ENCODE data around the gene MITF.
A peak's percentile ranks its signal among the peaks of the same experiment; 100 is the strongest.

The MITF gene

GRCh38 chr3:69838217-69838616 lies 99.0 kb downstream of the MITF start:
- DNase-seq (ENCODE audit: extremely low read depth, low read depth): peak; percentile 94
- no peak overlapping the region for H3K4me3 ChIP-seq (replicated peaks; ENCODE audit: low read depth, low read length)
- TF ChIP-seq, protein P1, sequence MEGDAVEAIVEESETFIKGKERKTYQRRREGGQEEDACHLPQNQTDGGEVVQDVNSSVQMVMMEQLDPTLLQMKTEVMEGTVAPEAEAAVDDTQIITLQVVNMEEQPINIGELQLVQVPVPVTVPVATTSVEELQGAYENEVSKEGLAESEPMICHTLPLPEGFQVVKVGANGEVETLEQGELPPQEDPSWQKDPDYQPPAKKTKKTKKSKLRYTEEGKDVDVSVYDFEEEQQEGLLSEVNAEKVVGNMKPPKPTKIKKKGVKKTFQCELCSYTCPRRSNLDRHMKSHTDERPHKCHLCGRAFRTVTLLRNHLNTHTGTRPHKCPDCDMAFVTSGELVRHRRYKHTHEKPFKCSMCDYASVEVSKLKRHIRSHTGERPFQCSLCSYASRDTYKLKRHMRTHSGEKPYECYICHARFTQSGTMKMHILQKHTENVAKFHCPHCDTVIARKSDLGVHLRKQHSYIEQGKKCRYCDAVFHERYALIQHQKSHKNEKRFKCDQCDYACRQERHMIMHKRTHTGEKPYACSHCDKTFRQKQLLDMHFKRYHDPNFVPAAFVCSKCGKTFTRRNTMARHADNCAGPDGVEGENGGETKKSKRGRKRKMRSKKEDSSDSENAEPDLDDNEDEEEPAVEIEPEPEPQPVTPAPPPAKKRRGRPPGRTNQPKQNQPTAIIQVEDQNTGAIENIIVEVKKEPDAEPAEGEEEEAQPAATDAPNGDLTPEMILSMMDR (IDR thresholded peaks at IDR 0.05; ENCODE audit: low read depth, low read length, missing control alignments): no peak

GRCh38 chr3:69838696-69839515 lies 99.6 kb downstream of the MITF start:
- TF ChIP-seq, protein P1 (IDR thresholded peaks at IDR 0.05; ENCODE audit: low read depth, low read length, missing control alignments): no peak
- no peak for DNase-seq (ENCODE audit: extremely low read depth, low read depth)
- no peak overlapping the region for H3K4me3 ChIP-seq (replicated peaks; ENCODE audit: low read depth, low read length)

DNA sequence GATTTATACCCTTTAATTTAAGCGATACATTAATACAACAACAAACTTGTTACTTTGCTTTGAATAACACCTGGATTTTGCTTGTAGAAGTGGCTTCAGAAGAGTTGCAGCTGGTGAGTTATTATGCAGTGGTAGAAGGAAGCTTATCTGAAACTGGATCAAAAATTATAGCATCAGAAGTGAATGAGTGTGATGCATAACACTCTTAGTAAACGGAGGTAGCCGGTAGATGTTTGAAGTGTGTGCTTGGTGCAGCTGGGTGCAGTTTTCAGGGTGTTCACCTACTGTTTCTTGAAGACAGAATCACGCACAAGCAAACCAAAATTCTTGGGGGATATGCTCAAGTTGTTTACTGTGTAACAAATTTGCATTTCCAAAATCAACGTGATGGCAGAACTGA lies 103.1 kb downstream of the MITF start:
- no peak for DNase-seq (ENCODE audit: extremely low read depth, low read depth)
- H3K4me3 ChIP-seq (replicated peaks; ENCODE audit: low read depth, low read length): no peak overlapping the region
- TF ChIP-seq, protein P1 (IDR thresholded peaks at IDR 0.05; ENCODE audit: low read depth, low read length, missing control alignments): no peak

- H3K4me3 ChIP-seq (replicated peaks; ENCODE audit: low read depth, low read length): no peak overlapping the region
- TF ChIP-seq, protein P1 (IDR thresholded peaks at IDR 0.05; ENCODE audit: low read depth, low read length, missing control alignments): no peak
- DNase-seq (ENCODE audit: extremely low read depth, low read depth): no peak
These were observed 103.5 kb downstream of the MITF start for GRCh38 chr3:69842789-69843188.

GRCh38 chr3:69844706-69845105 lies 105.4 kb downstream of the MITF start:
- no peak overlapping the region for H3K4me3 ChIP-seq (replicated peaks; ENCODE audit: low read depth, low read length)
- TF ChIP-seq, protein P1 (IDR thresholded peaks at IDR 0.05; ENCODE audit: low read depth, low read length, missing control alignments): no peak
- no peak for DNase-seq (ENCODE audit: extremely low read depth, low read depth)

GRCh38 chr3:69847303-69847702 lies 108.0 kb downstream of the MITF start:
- DNase-seq (ENCODE audit: extremely low read depth, low read depth): no peak
- no peak overlapping the region for H3K4me3 ChIP-seq (replicated peaks; ENCODE audit: low read depth, low read length)
- TF ChIP-seq, protein P1 (IDR thresholded peaks at IDR 0.05; ENCODE audit: low read depth, low read length, missing control alignments): no peak
